IPS-15b (cell line): ENCODE results near the gene SINHCAF.
"Not testable (repeated sequence)": the region's sequence is repeated elsewhere in the genome, so short reads cannot be mapped to it uniquely, and the experiment has no call there.

Experiments used
- H3K27me3 ChIP-seq: one replicate; pipeline ENCODE4 v1.6.1; 2013; ENCODE audit warnings: low read length; ENCODE audit not compliant: control insufficient read depth, insufficient read depth
- H3K36me3 ChIP-seq: one replicate; pipeline ENCODE4 v1.6.1; 2013; ENCODE audit warnings: low read length; ENCODE audit not compliant: control insufficient read depth, insufficient read depth
- H3K4me1 ChIP-seq: one replicate; pipeline ENCODE4 v1.6.1; 2013; ENCODE audit warnings: mild to moderate bottlenecking, low read length; ENCODE audit not compliant: control insufficient read depth, insufficient read depth
- H3K4me3 ChIP-seq: one replicate; pipeline ENCODE4 v1.5.1; 2013; ENCODE audit warnings: low read depth, low read length
- H3K9ac ChIP-seq: one replicate; pipeline ENCODE4 v1.6.1; 2013; ENCODE audit warnings: low read depth, mild to moderate bottlenecking, low read length
- H3K9me3 ChIP-seq: one replicate; pipeline ENCODE4 v1.6.1; 2013; ENCODE audit warnings: mild to moderate bottlenecking, low read length; ENCODE audit not compliant: control insufficient read depth, insufficient read depth

SINHCAF gene

GRCh38 chr12:31274520-31275300 is 51.2 kb downstream of the SINHCAF start:
- no peaks in the 10 kb centered on the region for H3K4me1 ChIP-seq
- H3K9ac ChIP-seq, result no peak overlapping the region
- no peaks in the 10 kb centered on the region for H3K27me3 ChIP-seq
- no peak overlapping the region for H3K4me3 ChIP-seq
- H3K36me3 ChIP-seq, result peaks cover 7% of the 10 kb centered on the region
- no peaks in the 10 kb centered on the region for H3K9me3 ChIP-seq

GRCh38 chr12:31273794-31274193 is 52.2 kb downstream of the SINHCAF start:
- not testable (repeated sequence) for H3K9ac ChIP-seq, H3K4me1 ChIP-seq, H3K36me3 ChIP-seq, H3K4me3 ChIP-seq, H3K27me3 ChIP-seq, H3K9me3 ChIP-seq

- no peaks in the 10 kb centered on the region for H3K27me3 ChIP-seq
- no peaks in the 10 kb centered on the region for H3K36me3 ChIP-seq
- peaks cover 3% of the 10 kb centered on the region for H3K4me1 ChIP-seq
- no peak overlapping the region for H3K9ac ChIP-seq
- H3K9me3 ChIP-seq, result no peaks in the 10 kb centered on the region
- no peak overlapping the region for H3K4me3 ChIP-seq
Measured at GRCh38 chr12:31272607-31273225, 53.2 kb downstream of the SINHCAF start.

- H3K4me3 ChIP-seq, result no peak overlapping the region
- H3K9me3 ChIP-seq, result no peaks in the 10 kb centered on the region
- H3K9ac ChIP-seq, result no peak overlapping the region
- peaks cover 3% of the 10 kb centered on the region for H3K4me1 ChIP-seq
- no peaks in the 10 kb centered on the region for H3K27me3 ChIP-seq
- no peaks in the 10 kb centered on the region for H3K36me3 ChIP-seq
Measured at GRCh38 chr12:31267966-31268365, 58.0 kb downstream of the SINHCAF start.

- no peaks in the 10 kb centered on the region for H3K9me3 ChIP-seq
- no peaks in the 10 kb centered on the region for H3K27me3 ChIP-seq
- no peak overlapping the region for H3K9ac ChIP-seq
- no peaks in the 10 kb centered on the region for H3K36me3 ChIP-seq
- H3K4me3 ChIP-seq, result no peak overlapping the region
- H3K4me1 ChIP-seq, result peaks cover 3% of the 10 kb centered on the region
Measured at GRCh38 chr12:31265722-31266121, 60.2 kb downstream of the SINHCAF start.

- Histone ChIP-seq H3K9me3 (no peaks in the 10 kb centered on the region), H3K9ac (no peak overlapping the region), H3K4me1 (peaks cover 11% of the 10 kb centered on the region), H3K4me3 (no peak overlapping the region), H3K27me3 (no peaks in the 10 kb centered on the region), H3K36me3 (no peaks in the 10 kb centered on the region)
Measured at GRCh38 chr12:31263661-31264060, 62.3 kb downstream of the SINHCAF start.

- H3K4me3 ChIP-seq, result no peak overlapping the region
- no peaks in the 10 kb centered on the region for H3K36me3 ChIP-seq
- H3K9ac ChIP-seq, result no peak overlapping the region
- no peaks in the 10 kb centered on the region for H3K27me3 ChIP-seq
- peaks cover 11% of the 10 kb centered on the region for H3K4me1 ChIP-seq
- no peaks in the 10 kb centered on the region for H3K9me3 ChIP-seq
Measured at GRCh38 chr12:31261744-31262143, 64.2 kb downstream of the SINHCAF start.

GRCh38 chr12:31260840-31261239 is 65.1 kb downstream of the SINHCAF start:
- Histone ChIP-seq H3K4me1 (peaks cover 11% of the 10 kb centered on the region), H3K27me3 (no peaks in the 10 kb centered on the region), H3K9ac (no peak overlapping the region), H3K36me3 (no peaks in the 10 kb centered on the region), H3K9me3 (no peaks in the 10 kb centered on the region), H3K4me3 (no peak overlapping the region)

GRCh38 chr12:31259136-31259886 is 66.6 kb downstream of the SINHCAF start:
- Histone ChIP-seq H3K9me3 (no peaks in the 10 kb centered on the region), H3K27me3 (no peaks in the 10 kb centered on the region), H3K4me1 (peaks cover 11% of the 10 kb centered on the region), H3K9ac (no peak overlapping the region), H3K4me3 (no peak overlapping the region), H3K36me3 (no peaks in the 10 kb centered on the region)

- no peaks in the 10 kb centered on the region for H3K9me3 ChIP-seq
- no peak overlapping the region for H3K9ac ChIP-seq
- no peaks in the 10 kb centered on the region for H3K36me3 ChIP-seq
- H3K4me3 ChIP-seq, result no peak overlapping the region
- peaks cover 11% of the 10 kb centered on the region for H3K4me1 ChIP-seq
- H3K27me3 ChIP-seq, result no peaks in the 10 kb centered on the region
Measured at GRCh38 chr12:31257784-31258183, 68.2 kb downstream of the SINHCAF start.

- not testable (repeated sequence) for H3K4me1 ChIP-seq, H3K9ac ChIP-seq, H3K4me3 ChIP-seq, H3K27me3 ChIP-seq, H3K36me3 ChIP-seq, H3K9me3 ChIP-seq
Measured at GRCh38 chr12:31251707-31252611, 74.0 kb downstream of the SINHCAF start.
